Neural cell (in vitro differentiated cells): ENCODE measurements around the gene DAW1. TPM values are rescaled to one million over a fixed set of nuclear protein-coding genes. Genes with fewer than 3 reads are reported as not detected.

Source experiments
- H2AFZ ChIP-seq: fragments of 200-600, 300-800 bp; sonication (generic), shearing (Covaris generic); 2 replicates; pipeline ENCODE4 v1.6.0; 2014; ENCODE audit warnings: low read depth, mild to moderate bottlenecking, antibody characterized with exemption, low read length, moderate library complexity
- H3F3A ChIP-seq: fragments of 200-600 bp; shearing (Covaris generic); 2 replicates; pipeline ENCODE4 v1.6.1; 2016; ENCODE audit warnings: mild to moderate bottlenecking, moderate library complexity, mixed read lengths, antibody characterized with exemption, low read length; ENCODE audit not compliant: insufficient read depth, poor library complexity, severe bottlenecking
- H3K27ac ChIP-seq: fragments of 200-600, 300-800 bp; sonication (generic), shearing (Covaris generic); 2 replicates; pipeline ENCODE4 v1.5.1; 2014; ENCODE audit warnings: mild to moderate bottlenecking, low read length, moderate library complexity
- H3K27me3 ChIP-seq: fragments of 300-800, 200-600 bp; sonication (generic), shearing (Covaris generic); 2 replicates; pipeline ENCODE4 v1.6.0; 2014; ENCODE audit warnings: mild to moderate bottlenecking, low read depth, low read length, moderate library complexity; ENCODE audit not compliant: insufficient read depth
- H3K36me3 ChIP-seq: fragments of 300-800, 200-600 bp; sonication (generic), shearing (Covaris generic); 2 replicates; pipeline ENCODE4 v1.5.1; 2014; ENCODE audit warnings: mild to moderate bottlenecking, antibody characterized with exemption, low read length, moderate library complexity; ENCODE audit not compliant: insufficient read depth
- H3K4me2 ChIP-seq: fragments of 300-800, 200-600 bp; sonication (generic), shearing (Covaris generic); 2 replicates; pipeline ENCODE4 v1.6.0; 2014; ENCODE audit warnings: mild to moderate bottlenecking, low read length
- H3K4me3 ChIP-seq: fragments of 300-800, 200-600 bp; sonication (generic), shearing (Covaris generic); 2 replicates; pipeline ENCODE4 v1.5.1; 2014; ENCODE audit warnings: mild to moderate bottlenecking, low read length, moderate library complexity
- H3K79me2 ChIP-seq: fragments of 200-600 bp; shearing (Covaris generic); replicated peaks from 2 replicates; pipeline ENCODE4 v1.6.0; 2014; ENCODE audit warnings: mild to moderate bottlenecking, low read length, moderate library complexity; ENCODE audit not compliant: insufficient read depth
- H3K9ac ChIP-seq: fragments of 300-800, 200-600 bp; sonication (generic), shearing (Covaris generic); 2 replicates; pipeline ENCODE4 v1.6.1; 2016; ENCODE audit warnings: mild to moderate bottlenecking, low read length, mixed read lengths
- H3K9me2 ChIP-seq: fragments of 200-600 bp; shearing (Covaris generic); 2 replicates; pipeline ENCODE4 v1.6.1; 2016; ENCODE audit warnings: mild to moderate bottlenecking, low read length, mixed read lengths; ENCODE audit not compliant: insufficient read depth
- H3K9me3 ChIP-seq: fragments of 200-600, 300-800 bp; sonication (generic), shearing (Covaris generic); 2 replicates; pipeline ENCODE4 v1.6.1; 2016; ENCODE audit warnings: mild to moderate bottlenecking, mixed run types, low read length, moderate library complexity, mixed read lengths
- H4K20me1 ChIP-seq: fragments of 200-600 bp; shearing (Covaris generic); 2 replicates; pipeline ENCODE4 v1.6.1; 2016; ENCODE audit warnings: mild to moderate bottlenecking, mixed run types; ENCODE audit not compliant: insufficient read depth
- EP300 ChIP-seq: fragments of 450-650 bp; conservative IDR thresholded peaks from 2 replicates; pipeline ENCODE4 v1.6.1; 2014; ENCODE audit warnings: antibody characterized with exemption, mild to moderate bottlenecking, moderate library complexity; ENCODE audit not compliant: poor library complexity, severe bottlenecking
- EZH2 ChIP-seq: fragments of 200-600, 300-800 bp; shearing (Covaris generic), sonication (generic); IDR thresholded peaks from 2 replicates; pipeline ENCODE4 v1.6.1; 2014; ENCODE audit warnings: antibody characterized with exemption, low read length, borderline replicate concordance, mild to moderate bottlenecking; ENCODE audit not compliant: insufficient read depth, poor library complexity, severe bottlenecking
- MXI1 ChIP-seq: fragments of 450-650 bp; conservative IDR thresholded peaks from 2 replicates; pipeline ENCODE4 v1.6.1; 2014; ENCODE audit warnings: antibody characterized with exemption, mild to moderate bottlenecking; ENCODE audit not compliant: poor library complexity, severe bottlenecking
- POLR2AphosphoS5 ChIP-seq: IDR thresholded peaks from 2 replicates; pipeline ENCODE4 v1.6.1; 2012
- RAD21 ChIP-seq: fragments of 450-650 bp; conservative IDR thresholded peaks from 2 replicates; pipeline ENCODE4 v1.6.1; 2014; ENCODE audit warnings: antibody characterized with exemption, mild to moderate bottlenecking, moderate library complexity
- SMC3 ChIP-seq: fragments of 450-650 bp; conservative IDR thresholded peaks from 2 replicates; pipeline ENCODE4 v1.6.1; 2014; ENCODE audit warnings: antibody characterized with exemption, mild to moderate bottlenecking, moderate library complexity; ENCODE audit not compliant: poor library complexity
- TAF1 ChIP-seq: IDR thresholded peaks from 2 replicates; pipeline ENCODE4 v1.6.1; 2012; ENCODE audit warnings: low read depth
- polyA plus RNA-seq: library from polyadenylated mRNA; depleted of rRNA; stranded (reverse); fragments of >200 nt; gene quantifications from 2 replicates; pipeline ENCODE4 v1.2.3, GENCODE V29; 2014
- TF ChIP-seq, protein P1 (sequence below): fragments of 450-650 bp; IDR thresholded peaks from 2 replicates; pipeline ENCODE4 v1.5.1; 2014; ENCODE audit warnings: antibody characterized with exemption, mild to moderate bottlenecking, moderate library complexity; ENCODE audit not compliant: poor library complexity, severe bottlenecking
- TF ChIP-seq, protein P2 (sequence below): IDR thresholded peaks from 2 replicates; pipeline ENCODE4 v1.6.1; 2012; ENCODE audit warnings: borderline replicate concordance

Gene DAW1
- polyA plus RNA-seq, 1 donor from 2014 or later = 1.5 TPM

DNA sequence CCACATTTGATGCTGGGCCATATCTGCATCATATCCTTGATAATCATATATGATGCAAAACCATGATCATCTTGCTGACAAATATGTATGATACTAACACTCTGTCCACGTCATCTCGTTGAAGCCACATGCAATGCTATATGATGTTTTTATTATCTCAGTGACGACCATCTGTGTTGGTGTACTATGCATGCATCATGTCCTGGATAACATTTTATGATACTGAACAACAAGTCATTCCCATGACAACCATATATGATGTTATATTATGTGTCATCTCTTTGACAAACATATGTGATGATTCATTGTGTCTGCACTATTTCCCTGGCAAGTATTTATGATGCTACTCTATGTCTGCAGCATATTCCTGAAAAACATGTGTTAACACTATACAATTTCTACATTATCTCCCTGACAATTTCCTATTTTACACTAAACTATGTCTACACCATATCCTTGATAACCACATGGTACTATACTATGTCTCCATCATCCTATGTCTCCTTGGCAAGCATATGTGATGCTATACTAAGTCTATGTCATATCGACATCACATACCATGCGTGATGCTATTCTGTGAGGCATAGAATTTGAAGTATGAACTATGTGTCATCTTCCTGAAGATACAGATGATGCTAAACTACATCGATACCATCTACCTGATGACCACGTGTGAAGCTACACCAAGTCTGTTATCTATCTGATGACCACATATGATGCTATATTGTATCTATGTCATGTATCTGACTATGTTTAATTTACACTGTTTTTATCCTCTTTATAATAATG is 37.0 kb downstream of the DAW1 start:
- no peaks in the 10 kb centered on the region for H3K79me2 ChIP-seq
- H3K27ac ChIP-seq = peak overlapping the region; percentile 18
- no peaks in the 10 kb centered on the region for H4K20me1 ChIP-seq
- H3K4me3 ChIP-seq = no peak overlapping the region
- no peaks in the 10 kb centered on the region for H3K36me3 ChIP-seq
- no peak overlapping the region for H3K4me2 ChIP-seq
- TF ChIP-seq, protein P1, sequence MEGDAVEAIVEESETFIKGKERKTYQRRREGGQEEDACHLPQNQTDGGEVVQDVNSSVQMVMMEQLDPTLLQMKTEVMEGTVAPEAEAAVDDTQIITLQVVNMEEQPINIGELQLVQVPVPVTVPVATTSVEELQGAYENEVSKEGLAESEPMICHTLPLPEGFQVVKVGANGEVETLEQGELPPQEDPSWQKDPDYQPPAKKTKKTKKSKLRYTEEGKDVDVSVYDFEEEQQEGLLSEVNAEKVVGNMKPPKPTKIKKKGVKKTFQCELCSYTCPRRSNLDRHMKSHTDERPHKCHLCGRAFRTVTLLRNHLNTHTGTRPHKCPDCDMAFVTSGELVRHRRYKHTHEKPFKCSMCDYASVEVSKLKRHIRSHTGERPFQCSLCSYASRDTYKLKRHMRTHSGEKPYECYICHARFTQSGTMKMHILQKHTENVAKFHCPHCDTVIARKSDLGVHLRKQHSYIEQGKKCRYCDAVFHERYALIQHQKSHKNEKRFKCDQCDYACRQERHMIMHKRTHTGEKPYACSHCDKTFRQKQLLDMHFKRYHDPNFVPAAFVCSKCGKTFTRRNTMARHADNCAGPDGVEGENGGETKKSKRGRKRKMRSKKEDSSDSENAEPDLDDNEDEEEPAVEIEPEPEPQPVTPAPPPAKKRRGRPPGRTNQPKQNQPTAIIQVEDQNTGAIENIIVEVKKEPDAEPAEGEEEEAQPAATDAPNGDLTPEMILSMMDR = no peak
- peak; percentile 18 for TF ChIP-seq EP300
- no peak for TF ChIP-seq EZH2
- TF ChIP-seq POLR2AphosphoS5 = peak; percentile 9
- no peak for TF ChIP-seq SMC3
- no peak overlapping the region for H2AFZ ChIP-seq
- H3K9me2 ChIP-seq = no peaks in the 10 kb centered on the region
- no peaks in the 10 kb centered on the region for H3K9me3 ChIP-seq
- H3F3A ChIP-seq = no peaks in the 10 kb centered on the region
- no peak overlapping the region for H3K9ac ChIP-seq
- H3K27me3 ChIP-seq = no peaks in the 10 kb centered on the region

DNA sequence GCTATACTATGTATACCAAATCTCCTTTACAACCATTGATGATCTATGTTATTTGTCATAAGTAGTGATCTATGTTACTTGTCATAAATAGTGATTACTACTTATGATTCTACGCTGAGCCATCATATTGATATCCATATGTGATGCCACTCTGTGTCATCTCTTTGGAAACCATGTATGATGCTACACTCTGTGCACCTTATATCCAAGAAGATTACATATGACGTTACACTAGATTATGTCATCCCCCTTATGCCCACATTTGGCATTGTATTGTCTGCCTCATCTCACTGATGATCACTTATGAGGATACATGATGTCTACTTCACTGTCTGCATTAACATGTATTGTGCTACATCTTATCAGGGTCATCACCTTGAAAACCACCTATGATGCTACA is 42.9 kb downstream of the DAW1 start:
- H3K27ac ChIP-seq = no peak overlapping the region
- no peaks in the 10 kb centered on the region for H3K9me3 ChIP-seq

More for the DNA sequence above, 42.9 kb downstream of the DAW1 start:
- H3K27me3 ChIP-seq = no peaks in the 10 kb centered on the region
- TF ChIP-seq EP300 = no peak
- no peak for TF ChIP-seq EZH2
- TF ChIP-seq RAD21 = no peak
- no peak for TF ChIP-seq TAF1
- no peak for TF ChIP-seq POLR2AphosphoS5
- no peak for TF ChIP-seq SMC3
- TF ChIP-seq MXI1 = no peak
- TF ChIP-seq, protein P2, sequence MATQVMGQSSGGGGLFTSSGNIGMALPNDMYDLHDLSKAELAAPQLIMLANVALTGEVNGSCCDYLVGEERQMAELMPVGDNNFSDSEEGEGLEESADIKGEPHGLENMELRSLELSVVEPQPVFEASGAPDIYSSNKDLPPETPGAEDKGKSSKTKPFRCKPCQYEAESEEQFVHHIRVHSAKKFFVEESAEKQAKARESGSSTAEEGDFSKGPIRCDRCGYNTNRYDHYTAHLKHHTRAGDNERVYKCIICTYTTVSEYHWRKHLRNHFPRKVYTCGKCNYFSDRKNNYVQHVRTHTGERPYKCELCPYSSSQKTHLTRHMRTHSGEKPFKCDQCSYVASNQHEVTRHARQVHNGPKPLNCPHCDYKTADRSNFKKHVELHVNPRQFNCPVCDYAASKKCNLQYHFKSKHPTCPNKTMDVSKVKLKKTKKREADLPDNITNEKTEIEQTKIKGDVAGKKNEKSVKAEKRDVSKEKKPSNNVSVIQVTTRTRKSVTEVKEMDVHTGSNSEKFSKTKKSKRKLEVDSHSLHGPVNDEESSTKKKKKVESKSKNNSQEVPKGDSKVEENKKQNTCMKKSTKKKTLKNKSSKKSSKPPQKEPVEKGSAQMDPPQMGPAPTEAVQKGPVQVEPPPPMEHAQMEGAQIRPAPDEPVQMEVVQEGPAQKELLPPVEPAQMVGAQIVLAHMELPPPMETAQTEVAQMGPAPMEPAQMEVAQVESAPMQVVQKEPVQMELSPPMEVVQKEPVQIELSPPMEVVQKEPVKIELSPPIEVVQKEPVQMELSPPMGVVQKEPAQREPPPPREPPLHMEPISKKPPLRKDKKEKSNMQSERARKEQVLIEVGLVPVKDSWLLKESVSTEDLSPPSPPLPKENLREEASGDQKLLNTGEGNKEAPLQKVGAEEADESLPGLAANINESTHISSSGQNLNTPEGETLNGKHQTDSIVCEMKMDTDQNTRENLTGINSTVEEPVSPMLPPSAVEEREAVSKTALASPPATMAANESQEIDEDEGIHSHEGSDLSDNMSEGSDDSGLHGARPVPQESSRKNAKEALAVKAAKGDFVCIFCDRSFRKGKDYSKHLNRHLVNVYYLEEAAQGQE = no peak
- TF ChIP-seq, protein P1 = no peak
- no peak overlapping the region for H2AFZ ChIP-seq
- no peaks in the 10 kb centered on the region for H3K79me2 ChIP-seq
- H3F3A ChIP-seq = no peaks in the 10 kb centered on the region
- H3K36me3 ChIP-seq = no peaks in the 10 kb centered on the region
- no peak overlapping the region for H3K4me2 ChIP-seq
- H3K9ac ChIP-seq = no peak overlapping the region
- H3K9me2 ChIP-seq = no peaks in the 10 kb centered on the region
- H3K4me3 ChIP-seq = no peak overlapping the region
- H4K20me1 ChIP-seq = no peaks in the 10 kb centered on the region
